ENCODE results near the gene NT5C1A. TPM values are rescaled to one million over a fixed set of nuclear protein-coding genes. Genes with fewer than 3 reads are reported as not detected.
A peak's percentile ranks its signal among the peaks of the same experiment; 100 is the strongest.

The NT5C1A gene
- polyA plus RNA-seq, 1 experiment, result not detected

- ChIA-PET CTCF (interaction anchor here (0.5 to 1.6 kb wide), 3 partner anchors 21 to 23 kb away, joined by 3 to 5 read pairs (median 5); no protein-coding TSS in a partner anchor), POLR2A (no interaction called here)
- DNase-seq (ENCODE audit: low read depth, low spot score), result no peak
- no peak overlapping the region for H3K27ac ChIP-seq (ENCODE audit: low read depth, low read length)
- no peaks in the 10 kb centered on the region for H3K27me3 ChIP-seq (ENCODE audit: control insufficient read depth, insufficient read depth, low read length)
- H3K4me3 ChIP-seq (ENCODE audit: low read depth, low read length), result no peak overlapping the region
- no peak for TF ChIP-seq CTCF (IDR thresholded peaks at IDR 0.05; ENCODE audit: low read depth, low read length)
- H3K9me3 ChIP-seq (ENCODE audit: control insufficient read depth, insufficient read depth, low read length), result no peaks in the 10 kb centered on the region
These were observed 40.3 kb downstream of the NT5C1A start for GRCh38 chr1:39631361-39632322.

- Histone ChIP-seq H3K9me3 (ENCODE audit: control insufficient read depth, insufficient read depth, low read length) (no peaks in the 10 kb centered on the region), H3K27ac (ENCODE audit: low read depth, low read length) (no peak overlapping the region), H3K4me3 (ENCODE audit: low read depth, low read length) (no peak overlapping the region), H3K27me3 (ENCODE audit: control insufficient read depth, insufficient read depth, low read length) (peaks cover 13% of the 10 kb centered on the region)
- CTCF ChIA-PET, result interaction anchor here (2.3 kb wide), 1 partner anchor 22 kb away, joined by 9 read pairs; no protein-coding TSS in a partner anchor
- no peak for TF ChIP-seq CTCF (IDR thresholded peaks at IDR 0.05; ENCODE audit: low read depth, low read length)
- POLR2A ChIA-PET, result no interaction called here
- DNase-seq (ENCODE audit: low read depth, low spot score), result no peak
These were observed 43.0 kb downstream of the NT5C1A start for GRCh38 chr1:39628807-39629350.

GRCh38 chr1:39626646-39627045 lies 45.3 kb downstream of the NT5C1A start:
- H3K27ac ChIP-seq (ENCODE audit: low read depth, low read length), result no peak overlapping the region
- no peak for TF ChIP-seq CTCF (IDR thresholded peaks at IDR 0.05; ENCODE audit: low read depth, low read length)
- POLR2A ChIA-PET, result no interaction called here

GRCh38 chr1:39625462-39626273 lies 46.2 kb downstream of the NT5C1A start:
- Histone ChIP-seq H3K27me3 (ENCODE audit: control insufficient read depth, insufficient read depth, low read length) (peaks cover 13% of the 10 kb centered on the region), H3K9me3 (ENCODE audit: control insufficient read depth, insufficient read depth, low read length) (no peaks in the 10 kb centered on the region; the same call in 1 of the 2 replicates), H3K4me3 (ENCODE audit: low read depth, low read length) (no peak overlapping the region), H3K27ac (ENCODE audit: low read depth, low read length) (no peak overlapping the region)
- ChIA-PET POLR2A (no interaction called here), CTCF (interaction anchor here (0.7 to 0.9 kb wide), 2 partner anchors 21 to 32 kb away, joined by 3 read pairs; no protein-coding TSS in a partner anchor)
- peak; percentile 24 for DNase-seq (ENCODE audit: low read depth, low spot score)
- no peak for TF ChIP-seq CTCF (IDR thresholded peaks at IDR 0.05; ENCODE audit: low read depth, low read length)

More at GRCh38 chr1:39626646-39627045, 45.3 kb downstream of the NT5C1A start:
- Histone ChIP-seq H3K9me3 (ENCODE audit: control insufficient read depth, insufficient read depth, low read length) (no peaks in the 10 kb centered on the region; the same call in 1 of the 2 replicates), H3K27me3 (ENCODE audit: control insufficient read depth, insufficient read depth, low read length) (peaks cover 13% of the 10 kb centered on the region), H3K4me3 (ENCODE audit: low read depth, low read length) (no peak overlapping the region)
- CTCF ChIA-PET, result interaction anchor here (0.9 to 2.3 kb wide), 2 partner anchors 20 to 31 kb away, joined by 3 to 9 read pairs; no protein-coding TSS in a partner anchor
- DNase-seq (ENCODE audit: low read depth, low spot score), result no peak
